RCC 7860 (cell line): ENCODE results near the gene ATP5F1B.
"Not testable (repeated sequence)": the region's sequence is repeated elsewhere in the genome, so short reads cannot be mapped to it uniquely, and the experiment has no call there.

Source experiments
- DNase-seq: peaks from one replicate; pipeline ENCODE4 v3.0.0-alpha.2; 2015; ENCODE audit warnings: low spot score
- FAIRE-seq: peaks from 2 replicates; lab custom pipeline; 2012; peaks lifted over from hg19 to GRCh38; lab: Jason Lieb, UNC

Gene ATP5F1B

GRCh38 chr12:56653781-56654180, 8.0 kb upstream of the ATP5F1B start:
- not testable (repeated sequence) for DNase-seq, FAIRE-seq

DNA sequence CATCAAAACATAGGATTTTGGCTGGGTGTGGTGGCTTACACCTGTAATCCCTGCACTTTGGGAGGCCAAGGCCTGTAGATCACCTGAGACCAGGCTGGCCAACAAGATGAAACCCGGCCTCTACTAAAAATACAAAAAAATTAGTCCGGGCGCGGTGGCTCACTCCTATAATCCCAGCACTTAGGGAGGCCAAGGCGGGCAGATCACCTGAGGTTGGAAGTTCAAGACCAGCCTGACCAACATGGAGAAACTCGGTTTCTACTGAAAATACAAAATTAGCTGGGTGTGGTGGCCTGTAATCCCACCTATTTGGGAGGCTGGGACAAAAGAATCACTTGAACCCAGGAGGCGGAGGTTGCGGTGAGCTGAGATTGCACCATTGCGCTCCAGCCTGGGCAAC, 2.2 kb upstream of the ATP5F1B start:
- not testable (repeated sequence) for DNase-seq, FAIRE-seq

GRCh38 chr12:56645201-56645716, 525 bp downstream of the ATP5F1B start:
- DNase-seq (no peak), FAIRE-seq (no peak)

DNA sequence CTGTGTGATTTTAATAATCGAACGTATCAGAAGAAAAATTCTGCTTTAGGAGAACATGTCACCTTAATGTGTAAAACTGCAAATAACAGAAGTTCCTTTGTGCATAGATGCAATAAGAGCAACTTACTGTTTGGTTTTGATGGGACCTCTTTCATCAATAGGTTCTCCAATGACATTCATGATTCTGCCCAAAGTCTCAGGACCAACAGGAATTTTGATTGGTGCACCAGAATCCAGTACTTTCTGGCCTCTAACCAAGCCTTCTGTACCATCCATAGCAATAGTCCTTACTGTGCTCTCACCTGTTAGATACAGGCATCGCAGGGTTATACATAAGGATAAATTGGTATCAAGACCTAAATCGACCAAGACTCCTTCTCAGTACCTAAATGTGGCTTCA, 1.1 kb downstream of the ATP5F1B start:
- DNase-seq (no peak), FAIRE-seq (no peak)

DNA sequence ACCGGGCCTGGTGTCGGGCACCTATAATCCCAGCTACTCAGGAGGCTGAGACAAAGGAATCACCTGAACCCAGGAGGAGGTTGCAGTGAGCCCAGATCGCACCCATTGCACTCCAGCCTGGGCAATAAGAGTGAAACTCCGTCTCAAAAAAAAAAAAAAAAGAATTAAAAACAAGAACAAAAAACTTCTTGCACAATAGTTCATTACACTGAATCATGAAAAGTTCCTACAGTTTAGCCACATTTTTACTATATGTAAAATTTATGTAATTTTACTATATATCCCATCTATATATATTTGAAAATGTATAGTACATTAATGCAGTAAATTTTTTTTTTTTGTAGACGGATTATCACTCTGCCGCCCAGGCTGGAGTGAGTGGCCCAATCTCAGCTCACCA, 4.6 kb downstream of the ATP5F1B start:
- FAIRE-seq = no peak
- no peak for DNase-seq

DNA sequence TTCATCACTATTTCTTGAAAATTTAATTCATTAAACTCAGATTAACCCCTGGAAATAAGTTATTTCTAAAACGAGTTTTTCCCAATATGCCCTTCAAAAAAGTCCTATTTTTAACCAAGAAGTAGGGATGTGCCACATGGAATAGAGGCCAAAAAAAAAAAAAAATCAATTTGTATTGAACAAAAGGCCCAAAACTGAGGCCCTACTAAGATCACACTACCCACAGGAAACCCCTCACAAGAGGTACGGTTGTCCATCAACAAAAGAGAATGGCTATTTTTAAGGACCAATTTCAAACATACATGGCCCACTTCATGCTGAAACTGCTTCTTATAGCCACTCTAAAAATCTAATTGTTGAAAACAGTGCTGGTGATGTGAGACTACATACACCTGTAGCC, 8.2 kb downstream of the ATP5F1B start:
- no peak for DNase-seq
- FAIRE-seq = no peak

- DNase-seq (peak; percentile 95), FAIRE-seq (peak; percentile 72)
Measured at GRCh38 chr12:56636675-56637540, 8.9 kb downstream of the ATP5F1B start.

DNA sequence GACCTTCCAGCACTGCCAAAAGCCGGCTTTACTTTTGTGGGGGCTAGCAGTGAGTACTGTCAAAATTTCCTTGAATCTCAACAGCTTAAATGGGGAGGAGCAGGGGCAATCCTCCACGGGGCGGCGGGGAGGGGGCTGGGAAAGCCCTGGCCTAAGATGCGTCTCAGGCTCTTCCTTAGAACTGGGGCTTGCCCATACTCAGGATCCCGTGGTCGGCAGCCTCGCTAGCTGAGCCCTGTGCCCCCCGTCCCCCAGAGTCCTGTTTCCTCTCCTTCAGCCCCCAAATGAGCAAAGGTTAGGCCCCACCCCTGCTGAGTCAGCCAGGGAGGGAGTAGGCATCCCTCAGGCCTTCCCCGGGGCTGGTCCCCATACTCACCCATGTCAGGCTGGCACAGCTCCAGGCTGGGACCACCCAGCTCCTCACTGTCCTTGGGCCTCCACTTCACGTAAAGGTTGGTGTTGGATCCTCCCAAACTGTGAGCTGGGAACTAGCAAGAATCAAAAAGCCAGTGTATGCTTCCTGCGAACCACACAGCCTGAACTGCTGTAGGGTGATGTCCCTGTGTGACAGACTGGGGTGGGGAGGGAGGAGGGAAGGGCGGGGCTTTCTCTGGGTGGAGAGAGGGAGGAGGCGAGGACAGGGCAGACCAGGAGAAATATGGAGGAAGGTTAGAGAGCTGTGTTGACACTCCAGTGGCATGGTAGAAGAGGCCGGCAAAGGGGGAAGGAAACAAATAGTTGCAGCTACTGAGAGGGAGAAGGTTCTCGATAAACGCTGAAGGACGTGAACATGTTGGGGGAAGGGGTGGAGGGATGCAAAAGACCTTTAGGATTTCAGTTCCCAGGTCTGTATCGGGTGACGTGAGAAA, 9.7 kb downstream of the ATP5F1B start:
- DNase-seq = peak; percentile 66
- FAIRE-seq = no peak

GRCh38 chr12:56634837-56635791, 10.7 kb downstream of the ATP5F1B start:
- no peak for FAIRE-seq
- peak; percentile 84 for DNase-seq

DNA sequence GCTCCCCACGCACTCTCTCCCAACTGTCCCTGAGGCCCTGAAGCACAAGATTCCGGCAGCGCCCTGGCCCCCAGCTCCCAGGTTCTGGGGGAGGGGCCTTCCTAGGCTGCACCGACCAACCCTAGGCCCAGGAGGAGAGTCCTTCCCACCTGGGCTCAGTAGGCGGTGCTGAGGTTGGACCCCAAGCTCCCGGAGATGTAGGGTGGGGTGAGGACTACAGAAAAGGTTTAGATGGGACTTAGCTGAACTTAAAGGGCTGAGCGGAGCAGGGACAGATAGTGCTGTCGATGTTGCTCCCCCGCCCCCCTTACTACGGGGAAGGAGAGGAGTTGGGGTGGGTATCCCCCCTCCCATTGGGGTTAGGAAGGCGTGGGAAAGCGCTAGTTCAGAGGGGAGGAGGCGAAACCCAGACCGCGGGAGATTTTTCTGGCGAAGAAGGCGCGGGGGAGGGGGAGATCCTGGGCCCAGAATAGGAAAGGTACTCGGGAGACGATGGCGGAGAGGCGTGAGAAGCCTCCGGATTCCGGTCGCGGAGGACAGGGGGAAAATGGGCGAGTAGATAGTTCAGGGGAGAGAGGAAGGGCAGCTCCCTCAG, 11.4 kb downstream of the ATP5F1B start:
- DNase-seq (no peak), FAIRE-seq (no peak)

DNA sequence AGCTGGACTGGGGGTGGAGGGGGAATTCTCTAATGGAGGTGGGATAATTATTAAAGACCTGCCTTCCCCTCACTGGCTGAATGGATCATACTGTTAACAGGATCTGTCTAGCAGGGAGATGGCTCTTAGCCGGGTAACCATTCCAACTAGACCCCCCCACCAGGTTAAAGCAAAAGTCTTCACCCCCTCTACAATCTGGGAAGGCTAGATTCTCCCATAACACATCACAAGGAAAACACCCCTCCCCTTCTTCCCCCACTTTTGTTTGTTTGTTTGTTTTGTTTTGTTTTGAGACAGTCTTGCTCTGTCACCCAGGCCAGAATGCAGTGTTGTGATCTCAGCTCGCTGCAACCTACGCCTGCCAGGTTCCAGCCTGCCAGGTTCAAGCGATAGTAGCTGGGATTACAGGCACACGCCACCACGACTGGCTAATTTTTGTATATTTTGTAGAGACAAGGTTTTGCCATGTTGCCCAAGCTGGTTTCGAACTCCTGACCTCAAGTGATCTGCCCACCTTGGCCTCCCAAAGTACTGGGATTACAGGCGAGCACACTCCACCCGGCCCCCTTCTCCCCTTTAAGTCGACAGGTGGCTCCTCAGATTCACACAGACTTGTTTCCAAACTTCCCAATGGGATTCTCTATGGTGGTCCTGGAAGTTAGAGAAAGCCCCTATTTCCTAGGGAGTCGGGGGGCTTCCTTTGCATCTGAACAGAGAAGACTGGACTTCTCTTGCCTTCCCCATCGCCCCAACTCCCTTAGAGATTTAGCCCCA, 12.1 kb downstream of the ATP5F1B start:
- DNase-seq = no peak
- no peak for FAIRE-seq

GRCh38 chr12:56632701-56633467, 12.9 kb downstream of the ATP5F1B start:
- DNase-seq (no peak), FAIRE-seq (no peak)

DNA sequence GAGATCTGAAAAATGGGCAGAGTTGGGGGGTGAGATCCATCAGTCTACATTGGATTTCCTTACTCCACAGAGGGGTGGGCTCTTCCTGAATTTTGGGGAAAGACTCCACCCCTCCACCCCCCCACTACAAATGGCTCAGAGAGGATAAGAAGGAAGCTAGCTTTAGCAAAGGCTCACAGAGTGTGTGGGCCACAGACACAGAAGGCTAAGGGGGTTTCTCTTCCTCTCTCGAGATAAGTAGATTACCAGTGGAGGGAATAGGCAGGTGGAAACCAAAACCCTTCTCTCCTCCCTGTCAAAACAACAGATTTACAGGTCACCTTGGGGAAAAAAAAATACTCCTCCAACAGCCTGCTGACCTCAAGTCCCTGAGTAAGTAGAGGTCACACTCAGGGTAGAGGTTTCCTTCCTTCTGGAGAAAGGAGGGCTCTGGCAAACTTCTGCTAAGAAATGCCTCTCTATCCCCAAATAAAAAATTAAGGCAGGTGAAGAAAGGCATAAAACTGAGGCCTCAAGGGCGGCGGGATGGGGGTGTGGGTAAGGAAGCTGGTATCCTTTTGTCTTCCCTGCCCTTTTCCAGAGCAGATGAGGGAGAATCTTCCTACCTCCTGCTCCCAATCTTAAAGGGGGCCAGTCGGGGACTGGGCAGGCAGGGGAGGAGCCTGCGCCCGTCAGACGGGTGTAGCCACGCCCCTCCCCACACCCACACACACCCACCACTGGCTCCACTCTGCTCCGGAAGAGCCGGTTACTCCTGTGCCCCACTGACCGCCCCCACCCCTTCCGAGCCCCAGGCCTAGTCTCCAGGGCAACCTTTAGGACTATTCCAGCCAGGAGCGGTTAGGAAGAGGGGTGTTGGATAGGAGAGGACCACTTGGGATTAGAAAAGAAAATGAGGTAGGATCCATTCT, 13.7 kb downstream of the ATP5F1B start:
- FAIRE-seq = no peak

GRCh38 chr12:56630180-56630632, 15.6 kb downstream of the ATP5F1B start, which contains the start of gene BAZ2A:
TSS of gene BAZ2A (minus strand) at chr12:56630326. CDS start at chr12:56617530, 12,796 bp downstream.
- no peak for FAIRE-seq
- DNase-seq = peak; percentile 44

More for the DNA sequence above, 13.7 kb downstream of the ATP5F1B start:
- DNase-seq = no peak

- DNase-seq (no peak), FAIRE-seq (no peak)
Measured at GRCh38 chr12:56629459-56630179, 16.2 kb downstream of the ATP5F1B start.

- peak; percentile 29 for DNase-seq
- FAIRE-seq = no peak
Measured at GRCh38 chr12:56628671-56629458, 16.9 kb downstream of the ATP5F1B start.
